ENCODE measurements around the gene FPR2. TPM values are rescaled to one million over a fixed set of nuclear protein-coding genes. Genes with fewer than 3 reads are reported as not detected.

Gene FPR2
- total and polyA plus RNA-seq, 9 of the 15 experiments (the other 6 are each of a cell fraction or from before 2014, with no cell fraction given), result 0.03 to 0.15 (median 0.07) TPM; not detected in 6

DNA sequence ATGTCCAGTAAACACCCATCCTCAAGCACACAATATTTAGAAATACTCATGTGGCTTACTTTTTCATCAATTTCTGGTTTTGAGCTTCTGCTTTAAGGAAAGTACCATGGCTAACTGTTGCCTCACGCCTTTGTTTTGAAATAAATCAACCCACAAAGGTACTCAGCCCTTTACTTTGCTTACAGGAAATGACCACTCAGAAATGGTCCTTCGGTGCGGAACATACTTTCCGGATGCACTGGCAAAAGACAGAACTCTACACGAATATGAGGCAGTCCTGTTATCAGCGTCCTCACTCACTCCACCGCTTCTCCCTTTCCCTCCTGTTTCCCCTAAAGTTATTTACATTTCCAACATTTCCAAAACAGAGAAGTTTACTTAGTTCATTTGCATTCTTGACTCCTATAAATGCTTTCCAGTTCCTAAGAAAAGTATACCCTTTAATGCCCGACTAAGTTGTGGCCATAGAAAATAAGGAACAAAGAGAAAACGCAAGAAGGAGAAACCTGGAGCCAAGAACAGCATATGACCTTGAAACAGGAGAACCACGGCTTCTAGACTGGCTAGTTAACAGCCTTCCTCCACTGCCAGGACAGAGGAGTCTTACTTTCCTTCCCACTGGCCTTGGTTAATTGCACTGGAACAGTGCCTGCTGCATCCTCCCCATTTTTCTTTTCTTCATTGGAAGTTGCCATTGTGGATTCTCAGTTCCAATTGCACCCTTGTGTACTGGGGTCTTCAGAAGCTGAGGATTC lies 10.6 kb downstream of the FPR2 start:
- no peak for ATAC-seq
- CTCF ChIA-PET (ENCODE audit: low intra/inter-chr PET ratio), result interaction anchor here (0.6 kb wide), 1 partner anchor 296 kb away, joined by 3 read pairs; no protein-coding TSS in a partner anchor
- TF ChIP-seq ZKSCAN8 (CRISPR knock-in tag; IDR thresholded peaks at IDR 0.05), result no peak
- no peak for TF ChIP-seq ATF1 (CRISPR knock-in tag; IDR thresholded peaks at IDR 0.05)
- TF ChIP-seq ATF1 (tag; IDR thresholded peaks at IDR 0.05), result no peak
- no peak for TF ChIP-seq FOSL1 (tag; conservative IDR thresholded peaks at IDR 0.05)
- TF ChIP-seq ZNF695 (CRISPR knock-in tag; IDR thresholded peaks at IDR 0.05), result no peak
- TF ChIP-seq ZKSCAN1 (IDR thresholded peaks at IDR 0.05; ENCODE audit: low read depth, low read length), result no peak
- TF ChIP-seq ERF (CRISPR knock-in tag; IDR thresholded peaks at IDR 0.05), result no peak
- no peak for TF ChIP-seq ZNF253 (CRISPR knock-in tag; conservative IDR thresholded peaks at IDR 0.05)
- no peak for TF ChIP-seq ZNF586 (CRISPR knock-in tag; conservative IDR thresholded peaks at IDR 0.05)
- no peak for TF ChIP-seq ZBTB43 (CRISPR knock-in tag; IDR thresholded peaks at IDR 0.05)
- TF ChIP-seq KHSRP (IDR thresholded peaks at IDR 0.05), result no peak
- no peak for TF ChIP-seq RAD21 (CRISPR knock-in tag; conservative IDR thresholded peaks at IDR 0.05 in 1 of 2, IDR thresholded peaks at IDR 0.05 in 1 of 2)
- no peak for TF ChIP-seq CBFA2T3 (IDR thresholded peaks at IDR 0.05)
- no peak for TF ChIP-seq MBD1 (CRISPR knock-in tag; IDR thresholded peaks at IDR 0.05)
- no peak for TF ChIP-seq SIX5 (IDR thresholded peaks at IDR 0.05; ENCODE audit: borderline replicate concordance in 1 of 2, insufficient read depth in 1 of 2, low read depth in 1 of 2, low read length in 2 of 2)
- no peak for TF ChIP-seq THAP12 (CRISPR knock-in tag; IDR thresholded peaks at IDR 0.05)
- no peak for TF ChIP-seq KAT2B (IDR thresholded peaks at IDR 0.05; ENCODE audit: low read depth, low read length)

More for the DNA sequence above, 10.6 kb downstream of the FPR2 start:
- Histone ChIP-seq H3K9ac (ENCODE audit: insufficient read depth in 1 of 2, low read depth in 2 of 2, low read length in 2 of 2) (no peak overlapping the region), H3K9me1 (ENCODE audit: control insufficient read depth, insufficient read depth, low read length) (no peaks in the 10 kb centered on the region), H3K79me2 (ENCODE audit: control insufficient read depth, insufficient read depth, low read length) (no peaks in the 10 kb centered on the region), H2AFZ (ENCODE audit: low read depth, low read length) (peak overlapping the region; percentile 73), H3K36me3 (ENCODE audit: control insufficient read depth, insufficient read depth, low read length) (no peaks in the 10 kb centered on the region), H3K27me3 (ENCODE audit: control insufficient read depth in 2 of 2, insufficient read depth in 2 of 2, low read length in 2 of 2) (no peaks in the 10 kb centered on the region), H3K4me1 (replicated peaks in 1 of 2; ENCODE audit: control insufficient read depth in 2 of 2, insufficient read depth in 2 of 2, low read length in 2 of 2) (peaks cover 0 to 19% of the 10 kb centered on the region in 2 experiments; a peak in 1 of 5 replicates), H3K9me3 (replicated peaks; ENCODE audit: control insufficient read depth, insufficient read depth, low read depth, low read length) (0 out of 2 replicates have a peak, but pooled peaks cover 2% of the 10 kb centered on the region), H3K4me3 (no peak overlapping the region), H4K20me1 (replicated peaks; ENCODE audit: control insufficient read depth, insufficient read depth, low read length) (no peaks in the 10 kb centered on the region), H3K4me2 (ENCODE audit: insufficient read depth, low read length) (no peak overlapping the region; the same call in 1 of the 2 replicates), H3K27ac (ENCODE audit: extremely low read depth, low read depth, low read length) (no peak overlapping the region)
- 13% methylated on average over 10 of the region's 10 CpGs for WGBS (ENCODE audit: insufficient coverage, low coverage, missing lambda C conversion rate)
- no TSS peak for BruUV-seq (replicated peaks)
- intact Hi-C loops (cut with micrococcal nuclease) (no loop called here), in situ Hi-C loops (cut with MboI) (no loop called here)
- FAIRE-seq (no peak), DNase-seq (ENCODE audit: extremely low read depth in 1 of 4, low spot score in 3 of 4) (no peak)
- POLR2A ChIA-PET, result no interaction called here

Data from K562 (cell line).